AG04450 (cell line): Measurements from ENCODE around the gene LDB2. TPM values are rescaled to one million over a fixed set of nuclear protein-coding genes. Genes with fewer than 3 reads are reported as not detected.

ENCODE experiments used
- CTCF ChIA-PET: fragments of 300-600, 350-600 bp; formaldehyde crosslinking; extraction: SDS; loops from one replicate; lab custom pipeline; 2022; ENCODE audit warnings: antibody characterized with exemption, inconsistent platforms; lab: Charles Lee
- POLR2A ChIA-PET: fragments of 350-600 bp; formaldehyde crosslinking; extraction: SDS; loops from one replicate; lab custom pipeline; 2021; ENCODE audit warnings: antibody characterized with exemption, inconsistent platforms; lab: Yijun Ruan, JAX
- DNase-seq: peaks from one replicate; pipeline ENCODE4 v3.0.0-alpha.2; 2011; ENCODE audit warnings: low read depth, low spot score
- H3K27ac ChIP-seq: one replicate; pipeline ENCODE4 v1.5.1; 2012; ENCODE audit warnings: low read depth, low read length, control low read depth
- H3K27me3 ChIP-seq: one replicate; pipeline ENCODE4 v1.6.0; 2012; ENCODE audit warnings: low read length; ENCODE audit not compliant: control insufficient read depth, insufficient read depth
- H3K4me3 ChIP-seq: 2 replicates; pipeline ENCODE4 v1.5.1; 2011; ENCODE audit warnings: mild to moderate bottlenecking, low read depth, low read length, control low read depth
- H3K9me3 ChIP-seq: 2 replicates; pipeline ENCODE4 v1.5.1; 2012; ENCODE audit warnings: low read length; ENCODE audit not compliant: control insufficient read depth, insufficient read depth
- polyA plus RNA-seq: library from polyadenylated mRNA; depleted of rRNA; stranded (reverse); fragments of >200 nt; gene quantifications from 2 replicates; pipeline ENCODE4 v1.2.3, GENCODE V29; 2011
- TF ChIP-seq, protein P1 (sequence below): IDR thresholded peaks from 2 replicates; pipeline ENCODE4 v1.5.1; 2011; ENCODE audit warnings: low read depth, low read length, control low read depth, inconsistent platforms

Gene LDB2
- polyA plus RNA-seq, 1 experiment, result 180 TPM

DNA sequence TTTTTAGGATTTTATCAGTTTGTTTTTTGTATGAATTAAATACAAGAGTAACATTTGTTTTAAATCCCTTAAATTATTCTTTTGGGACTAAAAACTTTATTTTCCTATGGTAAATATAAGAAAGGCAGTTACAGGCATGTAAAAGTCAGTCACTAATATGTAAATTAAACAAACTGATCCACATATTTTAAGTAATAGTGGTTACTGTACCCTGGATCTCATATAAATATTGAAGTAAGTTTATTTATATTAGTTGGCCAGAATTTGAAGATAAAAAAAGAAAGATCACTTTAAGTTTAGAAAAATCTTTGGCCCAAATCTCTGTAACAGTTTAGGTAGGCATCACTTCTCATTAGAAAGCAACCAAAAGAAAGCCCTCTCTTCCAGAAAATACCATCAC is 45.8 kb downstream of the LDB2 start:
- CTCF ChIA-PET, result no interaction called here
- TF ChIP-seq, protein P1, sequence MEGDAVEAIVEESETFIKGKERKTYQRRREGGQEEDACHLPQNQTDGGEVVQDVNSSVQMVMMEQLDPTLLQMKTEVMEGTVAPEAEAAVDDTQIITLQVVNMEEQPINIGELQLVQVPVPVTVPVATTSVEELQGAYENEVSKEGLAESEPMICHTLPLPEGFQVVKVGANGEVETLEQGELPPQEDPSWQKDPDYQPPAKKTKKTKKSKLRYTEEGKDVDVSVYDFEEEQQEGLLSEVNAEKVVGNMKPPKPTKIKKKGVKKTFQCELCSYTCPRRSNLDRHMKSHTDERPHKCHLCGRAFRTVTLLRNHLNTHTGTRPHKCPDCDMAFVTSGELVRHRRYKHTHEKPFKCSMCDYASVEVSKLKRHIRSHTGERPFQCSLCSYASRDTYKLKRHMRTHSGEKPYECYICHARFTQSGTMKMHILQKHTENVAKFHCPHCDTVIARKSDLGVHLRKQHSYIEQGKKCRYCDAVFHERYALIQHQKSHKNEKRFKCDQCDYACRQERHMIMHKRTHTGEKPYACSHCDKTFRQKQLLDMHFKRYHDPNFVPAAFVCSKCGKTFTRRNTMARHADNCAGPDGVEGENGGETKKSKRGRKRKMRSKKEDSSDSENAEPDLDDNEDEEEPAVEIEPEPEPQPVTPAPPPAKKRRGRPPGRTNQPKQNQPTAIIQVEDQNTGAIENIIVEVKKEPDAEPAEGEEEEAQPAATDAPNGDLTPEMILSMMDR, result no peak
- no peaks in the 10 kb centered on the region for H3K27me3 ChIP-seq
- POLR2A ChIA-PET, result no interaction called here
- no peak overlapping the region for H3K27ac ChIP-seq
- no peaks in the 10 kb centered on the region for H3K9me3 ChIP-seq
- H3K4me3 ChIP-seq, result no peak overlapping the region
- no peak for DNase-seq

DNA sequence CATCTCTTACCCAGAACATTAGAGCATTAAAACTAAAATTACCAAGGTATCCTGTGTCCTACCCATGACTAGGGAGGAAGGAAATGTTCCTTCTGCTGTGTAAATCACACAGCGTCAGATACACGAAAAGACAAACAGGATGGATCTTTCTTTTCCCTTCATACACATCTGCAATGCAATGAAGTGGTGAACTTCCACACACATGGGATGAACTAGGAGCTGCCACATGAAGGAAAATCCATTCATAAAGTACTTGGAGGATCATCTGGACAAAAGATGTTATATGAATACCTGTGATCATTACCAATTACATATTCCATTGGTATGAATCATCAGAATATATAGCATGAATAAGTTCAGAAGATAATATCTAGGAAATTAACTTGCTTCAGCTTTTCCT is 46.2 kb downstream of the LDB2 start:
- Histone ChIP-seq H3K9me3 (no peaks in the 10 kb centered on the region), H3K4me3 (no peak overlapping the region), H3K27me3 (no peaks in the 10 kb centered on the region), H3K27ac (no peak overlapping the region)
- ChIA-PET POLR2A (no interaction called here), CTCF (no interaction called here)
- TF ChIP-seq, protein P1, result no peak
- DNase-seq, result no peak

DNA sequence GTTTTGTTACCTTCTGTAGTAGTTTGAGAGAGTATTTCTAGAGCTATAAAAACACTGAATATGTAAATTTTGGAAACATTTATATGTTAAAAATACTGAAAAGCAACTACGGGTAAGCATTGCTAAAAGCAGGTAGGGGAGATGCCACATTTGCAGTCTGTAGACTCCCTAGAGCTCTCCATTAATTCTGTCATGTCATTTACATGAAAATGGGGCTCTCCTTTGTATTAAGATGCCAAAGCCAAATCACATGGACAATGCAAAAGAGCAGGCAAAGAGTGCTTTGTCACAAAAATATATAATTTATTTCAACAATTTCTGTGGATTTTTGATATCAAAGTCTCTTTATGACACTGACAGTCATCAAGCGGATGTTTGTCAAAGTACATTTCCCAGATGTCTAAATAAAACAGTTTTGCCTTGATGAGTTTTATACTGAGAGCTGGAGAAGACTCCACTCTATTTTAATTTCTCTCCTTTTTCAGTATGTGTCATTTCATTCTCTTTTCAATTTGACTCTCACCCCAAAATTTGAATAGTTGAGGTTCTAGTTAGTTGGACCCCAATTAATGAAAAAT is 51.8 kb downstream of the LDB2 start:
- TF ChIP-seq, protein P1, result no peak

DNA sequence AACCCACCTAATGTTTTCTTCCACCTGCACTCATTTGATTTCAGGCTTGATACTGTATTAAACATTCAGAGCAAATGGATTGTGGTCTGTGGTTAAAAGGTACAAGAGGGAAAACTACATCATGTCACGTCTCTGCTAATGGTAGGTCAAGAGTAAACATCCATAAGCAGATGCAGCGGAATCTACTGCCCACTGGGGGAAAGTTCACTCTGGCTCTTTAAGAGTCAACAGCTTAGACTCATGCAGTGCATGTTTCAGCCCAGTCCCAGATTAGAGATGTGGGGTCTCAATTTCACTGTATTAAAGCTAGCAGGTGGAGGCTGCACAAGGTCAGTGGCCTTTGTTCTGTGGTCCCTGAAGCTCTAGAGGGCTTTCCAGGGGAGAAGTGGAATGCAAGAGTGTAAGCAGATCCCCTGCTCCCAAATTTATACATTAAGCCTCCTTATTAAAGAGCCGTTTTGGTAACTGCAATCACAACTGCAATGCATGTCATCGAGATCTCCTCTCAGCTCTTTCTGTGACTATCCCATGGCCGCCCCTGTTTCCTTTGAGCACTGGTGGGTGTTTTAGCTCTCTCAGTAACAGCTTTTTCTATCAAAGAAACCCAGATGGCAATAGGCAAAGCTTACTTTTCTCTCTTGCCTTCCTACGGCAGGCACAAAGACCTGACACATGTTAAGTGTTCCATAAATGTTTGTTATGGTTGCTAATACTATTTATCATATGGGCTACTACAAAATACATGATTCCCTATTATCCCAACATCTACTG is 53.4 kb downstream of the LDB2 start:
- peak overlapping the region; percentile 10 for H3K4me3 ChIP-seq

More for the DNA sequence above, 51.8 kb downstream of the LDB2 start:
- Histone ChIP-seq H3K27me3 (no peaks in the 10 kb centered on the region), H3K9me3 (no peaks in the 10 kb centered on the region), H3K27ac (no peak overlapping the region), H3K4me3 (no peak overlapping the region)
- CTCF ChIA-PET, result interaction anchor here (0.6 to 2.2 kb wide), 3 partner anchors 49 to 478 kb away, joined by 3 to 15 read pairs (median 3); no protein-coding TSS in a partner anchor
- POLR2A ChIA-PET, result no interaction called here
- no peak for DNase-seq

More for the DNA sequence above, 53.4 kb downstream of the LDB2 start:
- DNase-seq, result peak; percentile 69
- Histone ChIP-seq H3K27me3 (no peaks in the 10 kb centered on the region), H3K27ac (peak overlapping the region; percentile 80), H3K9me3 (no peaks in the 10 kb centered on the region)
- CTCF ChIA-PET, result interaction anchor here (2.2 kb wide), 1 partner anchor 479 kb away, joined by 15 read pairs; no protein-coding TSS in a partner anchor
- POLR2A ChIA-PET, result interaction anchor here (0.5 to 1.1 kb wide), 3 partner anchors 13 to 88 kb away, joined by 3 to 13 read pairs (median 9); no protein-coding TSS in a partner anchor
- TF ChIP-seq, protein P1, result no peak
